Kidney (tissue), 14 donors: ENCODE results near the gene IGSF23. TPM values are rescaled to one million over a fixed set of nuclear protein-coding genes. Genes with fewer than 3 reads are reported as not detected.

Experiments used
- DNase-seq, 5 donors: peaks; one replicate each; pipeline ENCODE4 v3.0.0-alpha.2; 2013 to 2020
- FAIRE-seq: peaks from 2 replicates; lab custom pipeline; 2012; peaks lifted over from hg19 to GRCh38; lab: Jason Lieb, UNC
- H3K27ac ChIP-seq, 2 donors: one replicate each; pipeline ENCODE4 v1.7.0; 2013; ENCODE audit warnings: low read depth in 2 of 2, low read length in 2 of 2, inconsistent platforms in 1 of 2
- H3K27me3 ChIP-seq: one replicate; pipeline ENCODE4 v1.7.1; 2013; ENCODE audit warnings: low read length, inconsistent platforms; ENCODE audit not compliant: control insufficient read depth, insufficient read depth
- H3K36me3 ChIP-seq, 3 donors: one replicate each; pipeline versions ENCODE4 v1.7.0 to v1.7.1; 2013; ENCODE audit warnings: low read length in 3 of 3, control low read depth in 1 of 3, inconsistent platforms in 1 of 3; ENCODE audit not compliant: insufficient read depth in 3 of 3, control insufficient read depth in 2 of 3
- H3K4me1 ChIP-seq, 3 donors: one replicate each; pipeline versions ENCODE4 v1.7.0 to v1.7.1; 2013; ENCODE audit warnings: low read length in 3 of 3, inconsistent platforms in 1 of 3, low read depth in 1 of 3; ENCODE audit not compliant: control insufficient read depth in 2 of 3, insufficient read depth in 2 of 3
- H3K4me3 ChIP-seq, 3 donors: one replicate each; pipeline versions ENCODE4 v1.7.0 to v1.8.1; 2013; ENCODE audit warnings: low read length in 3 of 3, control low read depth in 1 of 3, inconsistent platforms in 1 of 3
- H3K9ac ChIP-seq, 3 donors: one replicate each; pipeline versions ENCODE4 v1.7.0 to v1.7.1; 2013; ENCODE audit warnings: low read length in 3 of 3, control low read depth in 1 of 3, inconsistent platforms in 1 of 3
- H3K9me3 ChIP-seq, 3 donors: one replicate each; pipeline versions ENCODE4 v1.7.0 to v1.7.1; 2013; ENCODE audit warnings: low read length in 3 of 3, control low read depth in 1 of 3, inconsistent platforms in 1 of 3; ENCODE audit not compliant: control insufficient read depth in 2 of 3, insufficient read depth in 1 of 3
- intact Hi-C: fragments of 100-400 bp; cut with DNase I; formaldehyde crosslinking; loops from one replicate; pipeline ENCODE4 v1.11.1; 2022
- polyA plus RNA-seq: library from polyadenylated mRNA; stranded (reverse); fragments of 350-450 nt; fragmentation: Illumina TruSeq; extraction: RNeasy Lipid Tissue Mini Kit (QIAGEN cat#74804); gene quantifications from one replicate; pipeline ENCODE4 v1.2.3, GENCODE V29; 2014; ENCODE audit warnings: low read depth, low replicate concordance; ENCODE audit not compliant: insufficient read depth
- total RNA-seq: library from RNA; stranded (reverse); fragmentation: NEBNext Ultra II Directional; extraction: Animal tissue kit (Norgen Biotek cat#: 25700); gene quantifications from one replicate; pipeline ENCODE4 v1.2.1, GENCODE V29; 2021
- TF ChIP-seq, protein P1 (sequence below): IDR thresholded peaks from 3 replicates; pipeline ENCODE4 v1.5.1; 2012; ENCODE audit warnings: mild to moderate bottlenecking, moderate library complexity, borderline replicate concordance; ENCODE audit not compliant: insufficient read depth; ENCODE audit errors: extremely low read depth
- donor health status: control.
- donor health status: control.
- donor health status: control.
- donor health status: control.
- donor health status: control.
- donor health status: DM: yes; HTN: yes; CAD: no.
- donor health status: Normal renal cell carcinoma (clear cell type).

The IGSF23 gene
- total and polyA plus RNA-seq, 2 donors from 2014 or later: not detected

DNA sequence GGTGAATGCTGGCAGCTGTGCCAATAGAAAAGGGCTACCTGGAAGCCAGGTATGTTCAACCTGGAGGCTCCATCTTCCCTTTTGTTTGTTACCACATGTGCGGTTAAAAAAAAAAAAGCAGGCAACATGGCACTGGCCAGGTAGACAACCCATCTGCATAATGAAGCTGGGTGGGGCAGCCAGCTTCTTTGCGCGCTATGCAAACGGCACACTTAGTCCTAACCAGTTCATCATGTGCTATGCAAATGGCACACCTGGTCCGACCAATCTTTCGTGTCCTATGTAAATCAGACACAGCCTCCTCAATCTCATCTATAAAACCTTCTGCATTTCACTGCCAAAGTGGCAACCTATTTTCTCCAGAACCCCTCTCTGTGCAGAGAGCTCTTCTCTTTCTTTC, 11.3 kb upstream of the IGSF23 start:
- Histone ChIP-seq H3K4me1 (no peaks in the 10 kb centered on the region), H3K9ac (no peak overlapping the region), H3K27me3 (no peaks in the 10 kb centered on the region), H3K27ac (no peak overlapping the region), H3K36me3 (no peaks in the 10 kb centered on the region), H3K4me3 (no peak overlapping the region), H3K9me3 (no peaks in the 10 kb centered on the region)
- DNase-seq (no peak), FAIRE-seq (no peak)
- intact Hi-C loops: no loop called here
- TF ChIP-seq, protein P1, sequence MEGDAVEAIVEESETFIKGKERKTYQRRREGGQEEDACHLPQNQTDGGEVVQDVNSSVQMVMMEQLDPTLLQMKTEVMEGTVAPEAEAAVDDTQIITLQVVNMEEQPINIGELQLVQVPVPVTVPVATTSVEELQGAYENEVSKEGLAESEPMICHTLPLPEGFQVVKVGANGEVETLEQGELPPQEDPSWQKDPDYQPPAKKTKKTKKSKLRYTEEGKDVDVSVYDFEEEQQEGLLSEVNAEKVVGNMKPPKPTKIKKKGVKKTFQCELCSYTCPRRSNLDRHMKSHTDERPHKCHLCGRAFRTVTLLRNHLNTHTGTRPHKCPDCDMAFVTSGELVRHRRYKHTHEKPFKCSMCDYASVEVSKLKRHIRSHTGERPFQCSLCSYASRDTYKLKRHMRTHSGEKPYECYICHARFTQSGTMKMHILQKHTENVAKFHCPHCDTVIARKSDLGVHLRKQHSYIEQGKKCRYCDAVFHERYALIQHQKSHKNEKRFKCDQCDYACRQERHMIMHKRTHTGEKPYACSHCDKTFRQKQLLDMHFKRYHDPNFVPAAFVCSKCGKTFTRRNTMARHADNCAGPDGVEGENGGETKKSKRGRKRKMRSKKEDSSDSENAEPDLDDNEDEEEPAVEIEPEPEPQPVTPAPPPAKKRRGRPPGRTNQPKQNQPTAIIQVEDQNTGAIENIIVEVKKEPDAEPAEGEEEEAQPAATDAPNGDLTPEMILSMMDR: no peak

DNA sequence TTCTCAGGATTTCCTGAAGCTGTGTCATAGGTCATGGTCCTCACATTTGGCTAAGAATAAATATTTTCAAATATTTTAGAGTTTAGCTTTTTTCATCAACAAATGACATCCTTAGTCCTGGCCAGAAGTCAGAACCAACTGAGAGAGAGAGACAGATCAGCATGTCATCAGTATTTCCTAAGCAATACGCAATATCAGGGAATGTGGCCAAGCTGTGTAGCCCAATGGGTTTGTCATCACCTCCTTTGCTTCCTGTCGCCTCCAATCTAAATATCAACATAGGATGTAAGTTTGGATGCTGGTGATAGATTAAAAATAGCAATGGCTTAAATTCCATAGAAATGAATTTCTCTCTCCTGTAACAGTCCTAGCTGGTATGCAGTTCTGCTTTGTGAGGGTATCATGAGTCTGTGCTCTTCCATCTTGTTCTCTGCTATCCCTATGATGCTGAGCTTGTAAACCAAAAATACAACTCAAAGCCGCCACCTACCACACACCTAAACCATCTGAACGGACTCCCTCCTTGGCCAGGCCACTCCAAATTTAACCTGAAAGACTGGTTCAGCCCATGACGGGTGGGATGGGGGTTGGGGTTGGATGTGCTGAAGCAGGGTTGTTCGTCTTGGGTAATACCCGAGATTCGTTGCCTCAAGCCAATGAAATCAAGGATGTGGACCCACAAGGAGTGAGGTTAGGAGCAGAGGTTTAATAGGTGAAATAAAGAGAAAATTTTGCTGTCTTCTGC, 10.0 kb upstream of the IGSF23 start:
- H3K4me3 ChIP-seq: no peak overlapping the region
- FAIRE-seq: no peak
- TF ChIP-seq, protein P1: no peak
- peak in 1 of 5 donors; percentile 51 for DNase-seq
- H3K9me3 ChIP-seq: no peaks in the 10 kb centered on the region
- H3K4me1 ChIP-seq: peaks cover 0 to 5% (median 0%) of the 10 kb centered on the region in 3 donors
- intact Hi-C loops: no loop called here
- H3K27me3 ChIP-seq: no peaks in the 10 kb centered on the region
- no peak overlapping the region for H3K9ac ChIP-seq
- H3K36me3 ChIP-seq: no peaks in the 10 kb centered on the region
- H3K27ac ChIP-seq: no peak overlapping the region

DNA sequence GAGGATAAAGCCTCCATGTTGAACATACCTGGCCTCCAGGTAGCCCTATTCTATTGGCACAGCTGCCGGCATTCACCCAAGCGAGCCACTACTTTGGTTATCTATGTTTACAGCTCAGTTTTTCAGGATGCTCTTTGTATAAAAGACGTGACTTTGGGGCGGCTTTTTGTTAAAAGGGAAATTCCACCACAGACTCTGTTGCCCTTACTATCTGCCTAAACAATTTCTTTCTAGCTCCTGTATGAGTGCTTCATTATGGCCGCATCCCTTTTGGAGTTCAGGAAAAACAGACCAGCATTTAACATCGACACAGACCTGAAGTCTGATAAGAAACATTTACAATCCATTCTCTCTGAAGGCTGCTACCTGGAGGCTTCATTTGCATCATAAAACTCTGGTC, 9.1 kb upstream of the IGSF23 start:
- H3K27ac ChIP-seq: no peak overlapping the region
- no peak for FAIRE-seq

More for the DNA sequence above, 9.1 kb upstream of the IGSF23 start:
- TF ChIP-seq, protein P1: no peak
- intact Hi-C loops: no loop called here
- Histone ChIP-seq H3K9ac (no peak overlapping the region), H3K9me3 (no peaks in the 10 kb centered on the region), H3K4me1 (peaks cover 0 to 5% (median 0%) of the 10 kb centered on the region in 3 donors), H3K36me3 (no peaks in the 10 kb centered on the region), H3K27me3 (no peaks in the 10 kb centered on the region), H3K4me3 (no peak overlapping the region)
- DNase-seq: no peak
